Activated CD8-positive, alpha-beta memory T cell treated with anti-CD3 and anti-CD28 coated beads, Interleukin-2, amount 50 U/mL, for 24 hours (primary cell): ENCODE data around the gene UNC119B.

Experiments
- DNase-seq: peaks from one replicate; pipeline ENCODE4 v3.0.0-alpha.2; 2020; ENCODE audit errors: extremely low read depth

The UNC119B gene

DNA sequence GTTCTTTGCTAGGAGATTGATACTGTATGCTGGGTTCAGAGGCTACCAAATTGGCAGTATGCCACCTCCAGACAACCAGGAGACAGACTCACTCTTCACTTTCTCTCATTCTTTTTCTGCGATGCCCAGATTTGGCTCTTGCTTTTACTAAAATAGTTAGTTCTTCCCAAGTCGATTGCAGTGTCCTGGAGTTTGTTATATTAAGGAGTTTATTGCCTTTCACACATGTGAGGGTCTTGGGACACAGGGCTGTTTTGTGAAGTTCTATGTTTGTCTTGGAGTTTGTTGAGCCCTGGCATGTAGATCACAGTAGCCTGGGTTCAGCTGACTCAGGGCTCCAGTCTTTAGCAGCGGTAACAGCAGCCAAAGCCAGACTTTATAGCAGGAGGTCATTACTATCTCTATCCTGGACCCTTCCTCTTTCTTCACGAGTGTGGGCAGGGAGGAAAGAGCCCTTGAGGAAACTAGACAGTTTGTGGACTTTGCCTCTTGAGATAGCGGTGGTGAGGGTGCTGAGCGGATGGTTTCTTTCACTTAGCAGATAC lies 21.7 kb upstream of the UNC119B start:
- no peak for DNase-seq

GRCh38 chr12:120689397-120690082 lies 20.7 kb upstream of the UNC119B start:
- DNase-seq, result no peak

GRCh38 chr12:120690083-120690450 lies 20.2 kb upstream of the UNC119B start:
- DNase-seq, result no peak

GRCh38 chr12:120690978-120691377 lies 19.3 kb upstream of the UNC119B start:
- DNase-seq, result no peak

DNA sequence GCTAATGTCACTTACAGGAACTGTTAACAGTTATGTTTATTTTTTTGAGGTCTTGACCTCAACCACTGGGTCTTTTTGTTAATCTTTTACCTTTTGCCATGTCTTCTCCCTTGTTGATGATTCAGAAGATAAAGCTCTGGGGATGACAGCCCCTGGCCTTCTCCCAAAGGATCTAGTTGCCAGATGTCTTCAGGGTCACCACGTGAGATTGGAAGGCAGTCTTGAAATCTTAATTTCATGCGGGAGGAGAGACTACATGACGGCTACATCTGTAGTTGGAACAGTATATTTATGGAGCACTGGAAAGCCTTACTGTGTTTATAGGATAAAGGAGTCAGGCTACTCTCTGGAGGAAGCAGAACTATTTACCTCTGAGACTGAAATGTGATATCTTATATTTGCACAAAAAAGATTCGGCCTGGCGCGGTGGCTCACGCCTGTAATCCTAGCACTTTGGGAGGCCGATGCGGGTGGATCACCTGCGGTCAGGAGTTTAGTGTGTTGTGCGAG lies 17.7 kb upstream of the UNC119B start:
- DNase-seq, result no peak

DNA sequence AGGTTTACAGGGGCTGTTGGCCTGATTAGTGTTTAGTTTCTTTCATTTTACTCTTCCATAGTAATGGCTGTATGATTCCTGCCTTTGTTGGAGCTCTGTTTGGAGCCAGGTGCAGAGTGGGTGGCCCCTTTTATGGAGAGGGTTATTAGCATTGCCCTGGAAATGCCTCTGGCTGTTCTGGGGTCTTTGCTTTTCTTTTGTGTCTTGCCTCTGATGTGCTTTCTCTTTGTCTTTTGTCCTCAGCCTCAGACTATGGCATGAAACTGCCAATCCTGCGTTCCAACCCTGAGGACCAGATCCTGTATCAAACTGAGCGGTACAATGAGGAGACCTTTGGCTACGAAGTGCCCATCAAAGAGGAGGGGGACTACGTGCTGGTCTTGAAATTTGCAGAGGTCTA lies 16.4 kb upstream of the UNC119B start:
- DNase-seq, result no peak

GRCh38 chr12:120696626-120697025 lies 13.6 kb upstream of the UNC119B start:
- DNase-seq, result no peak

DNA sequence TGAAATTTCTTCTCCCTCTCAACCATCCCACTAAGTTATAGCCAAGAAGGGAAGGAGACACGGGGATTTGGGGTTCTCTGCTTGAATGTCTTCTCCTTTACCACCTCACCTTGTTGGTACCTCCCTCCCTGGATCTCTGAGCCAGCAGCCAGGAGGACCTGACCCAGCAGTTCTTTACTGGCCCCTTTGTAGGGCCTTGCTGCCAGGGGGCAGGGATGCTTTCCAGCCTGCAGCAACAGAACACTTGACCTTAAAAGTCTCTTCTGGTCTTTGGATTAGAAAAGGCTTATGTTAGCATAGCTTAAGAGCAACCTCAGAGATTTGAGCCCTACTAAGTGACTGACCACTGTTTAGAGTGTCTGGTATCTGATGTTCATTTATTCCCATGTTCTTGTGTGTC lies 12.9 kb upstream of the UNC119B start:
- DNase-seq, result no peak

DNA sequence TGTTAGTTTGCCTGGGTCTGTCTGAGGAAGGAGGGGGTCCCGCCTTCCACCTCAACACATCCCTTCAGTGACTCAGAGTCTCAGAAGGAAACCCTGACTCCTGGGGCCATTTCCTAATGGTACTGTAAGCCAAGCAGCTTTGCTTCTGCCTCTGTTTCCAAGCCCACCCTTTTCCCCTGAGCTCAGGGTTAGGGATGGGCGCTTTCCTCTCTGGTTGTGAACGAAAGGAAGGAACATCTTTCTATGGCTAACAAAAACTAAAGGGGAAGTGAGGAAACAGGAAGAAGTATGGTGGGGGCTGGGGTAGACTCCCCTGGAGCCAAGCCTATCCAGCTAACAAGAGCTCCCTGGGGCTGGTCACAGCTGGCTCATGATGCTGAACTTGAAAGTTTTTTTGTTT lies 11.6 kb upstream of the UNC119B start:
- no peak for DNase-seq

GRCh38 chr12:120699553-120699952 lies 10.7 kb upstream of the UNC119B start:
- no peak for DNase-seq

DNA sequence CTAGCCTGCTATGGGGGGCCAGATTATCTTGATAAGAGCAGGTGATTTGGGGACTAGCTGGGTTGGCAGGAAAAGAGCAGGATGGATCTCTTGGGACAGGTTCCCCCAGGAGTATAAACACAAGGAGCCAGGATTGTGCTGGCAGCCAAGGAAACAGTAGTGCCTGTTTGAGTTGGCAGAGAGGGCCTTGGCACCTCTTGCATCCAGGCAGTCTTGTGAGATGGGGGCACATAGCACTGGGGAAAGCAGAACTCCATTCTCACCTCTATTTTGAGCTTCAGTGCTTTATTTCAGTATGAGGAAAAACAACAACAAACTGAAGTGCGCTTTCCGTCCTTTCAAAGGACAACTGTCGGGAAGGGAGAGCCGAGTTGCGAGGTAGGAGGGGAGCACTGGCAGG lies 9.4 kb upstream of the UNC119B start:
- no peak for DNase-seq

DNA sequence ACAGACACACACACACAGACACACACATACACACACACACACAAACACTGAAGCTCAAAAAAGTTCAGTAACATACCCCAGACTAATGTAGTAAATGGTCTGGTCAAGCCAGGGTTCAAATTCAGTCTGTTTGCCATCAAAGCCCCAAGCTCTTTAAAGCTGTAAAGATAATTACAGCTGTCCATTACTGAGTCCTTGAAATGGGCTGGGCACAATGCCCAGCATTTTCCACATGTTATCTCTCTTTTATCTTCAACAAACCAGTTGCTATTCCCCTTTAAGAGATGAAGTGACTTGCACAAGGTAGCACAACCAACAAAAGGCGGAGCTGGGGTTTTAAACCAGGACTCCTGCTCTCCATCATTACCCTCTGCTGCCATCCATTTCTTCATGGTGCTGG lies 7.6 kb upstream of the UNC119B start:
- no peak for DNase-seq

DNA sequence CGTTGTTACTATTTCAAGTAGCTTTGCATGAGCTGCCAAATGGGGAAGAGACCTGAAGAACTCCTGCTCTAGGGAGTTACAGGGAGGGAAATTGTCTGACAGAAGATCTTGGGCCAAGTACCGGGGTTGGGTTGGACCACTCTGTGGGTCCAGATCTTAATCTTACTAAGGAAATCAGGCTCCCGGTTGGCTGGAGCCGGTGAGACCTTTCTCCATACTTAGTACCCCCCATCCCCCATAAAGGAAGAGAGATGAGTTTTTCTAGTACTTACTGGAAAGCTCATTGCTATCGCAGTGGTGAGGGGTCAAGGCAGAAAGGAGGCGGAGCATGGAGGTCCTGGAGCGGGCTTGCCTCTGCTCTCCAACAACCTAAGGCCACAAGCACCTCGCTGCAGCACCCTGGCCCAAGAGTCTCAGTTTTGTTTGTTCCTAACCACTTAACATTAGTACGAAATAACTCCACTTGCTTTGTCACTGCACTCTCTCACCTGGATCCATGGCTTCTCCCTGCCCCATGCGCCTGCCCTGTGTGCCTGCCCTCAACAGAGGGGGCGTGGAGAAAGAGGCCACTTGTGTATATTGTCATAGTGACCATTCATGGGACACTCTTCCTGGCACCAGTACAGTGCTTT lies 6.8 kb upstream of the UNC119B start:
- DNase-seq, result no peak

DNA sequence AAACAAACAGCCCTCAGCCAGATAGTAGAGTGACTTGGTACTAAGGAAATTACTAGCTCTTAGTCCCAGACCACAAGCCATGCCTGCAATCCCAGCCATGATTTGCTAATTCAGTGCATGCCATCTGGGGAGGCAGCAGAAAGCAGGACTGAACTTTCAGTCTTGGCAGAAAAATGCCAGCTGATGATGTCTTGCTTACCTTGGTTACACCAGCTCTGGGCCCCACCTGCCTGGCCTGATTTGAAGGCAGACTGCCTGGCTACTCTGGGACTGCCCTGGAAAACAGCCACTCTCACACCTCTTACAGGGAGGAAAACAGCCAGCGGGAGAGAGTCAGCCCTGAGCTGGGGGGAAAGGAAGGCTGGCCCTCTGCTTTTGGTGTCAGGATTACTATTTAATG lies 4.6 kb upstream of the UNC119B start:
- DNase-seq, result no peak

GRCh38 chr12:120706029-120706428 lies 4.2 kb upstream of the UNC119B start:
- DNase-seq, result no peak

DNA sequence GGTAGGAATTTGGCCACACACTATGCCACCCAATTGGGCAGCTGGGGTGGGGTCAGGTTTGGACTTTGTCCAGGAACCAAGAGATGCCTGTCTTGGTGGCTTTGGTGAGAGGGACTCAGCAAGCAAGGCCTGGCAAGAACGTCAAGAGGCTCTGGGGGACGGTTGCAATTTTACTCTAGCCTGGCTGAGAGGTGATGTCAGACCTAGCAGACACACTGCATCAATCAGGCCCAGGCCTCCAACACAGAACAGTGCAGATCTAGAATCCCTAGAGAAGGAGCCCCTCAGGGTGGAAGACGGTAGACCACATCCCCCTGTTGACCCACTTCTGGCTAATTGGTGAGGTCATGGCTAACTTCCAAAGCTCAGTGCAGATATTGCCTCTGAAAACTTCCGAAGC lies 1.6 kb upstream of the UNC119B start:
- no peak for DNase-seq

GRCh38 chr12:120710805-120711296 lies 593 bp downstream of the UNC119B start:
- DNase-seq, result no peak

- DNase-seq, result no peak
Observed at GRCh38 chr12:120711411-120711810, 1.2 kb downstream of the UNC119B start.

DNA sequence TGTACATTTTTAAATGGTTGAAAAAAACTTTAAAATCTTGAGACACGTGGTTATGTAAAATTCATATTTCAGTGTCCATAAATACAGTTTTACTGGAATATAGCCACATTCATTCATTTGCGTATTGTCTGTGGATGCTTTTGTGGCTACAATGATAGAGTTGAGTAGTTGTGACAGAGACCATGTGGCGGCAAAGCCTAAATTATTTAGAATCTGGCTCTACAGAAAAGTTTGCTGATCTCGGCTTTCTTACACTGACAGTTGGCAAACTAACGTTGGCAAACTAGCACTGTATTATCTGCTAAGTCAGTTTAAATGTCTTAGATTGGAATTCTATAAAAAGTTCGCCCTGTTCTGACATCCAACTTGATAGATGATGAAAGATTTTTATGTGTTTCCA lies 2.4 kb downstream of the UNC119B start:
- DNase-seq, result no peak

DNA sequence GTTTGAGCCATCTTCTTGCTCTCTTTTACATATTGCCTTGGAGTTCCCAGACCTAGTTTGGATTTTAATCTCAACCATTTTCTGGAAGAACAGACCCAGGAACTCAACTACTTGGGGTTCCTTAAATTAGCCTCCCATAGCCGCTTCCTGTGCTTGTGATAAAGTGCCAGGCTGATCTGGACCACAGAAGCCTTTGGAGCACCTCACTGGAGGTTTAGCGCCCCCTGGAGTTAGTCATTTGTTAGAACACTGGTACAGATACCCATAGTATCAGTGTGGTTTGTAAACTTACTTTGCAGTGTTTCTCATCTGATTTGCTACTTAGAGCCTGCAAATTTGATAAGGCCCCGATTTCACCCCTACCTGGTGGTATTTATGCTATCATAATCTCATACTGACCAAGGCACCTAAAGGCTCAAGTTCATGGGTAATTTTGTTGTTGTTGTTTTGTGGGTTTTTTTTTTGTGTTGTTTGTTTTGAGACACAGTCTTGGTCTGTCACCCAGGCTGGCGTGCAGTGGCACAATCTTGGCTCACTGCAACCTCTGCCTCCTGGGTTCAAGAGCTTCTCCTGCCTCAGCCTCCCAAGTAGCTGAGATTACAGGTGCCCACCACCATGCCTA lies 3.7 kb downstream of the UNC119B start:
- DNase-seq, result peak; percentile 51

GRCh38 chr12:120718055-120718454 lies 7.8 kb downstream of the UNC119B start:
- no peak for DNase-seq

- no peak for DNase-seq
Observed at GRCh38 chr12:120719072-120719471, 8.8 kb downstream of the UNC119B start.
